Cardiac muscle cell (in vitro differentiated cells and primary cell): ENCODE measurements around the gene PTPRA. TPM values are rescaled to one million over a fixed set of nuclear protein-coding genes. Genes with fewer than 3 reads are reported as not detected.

ENCODE experiments used
- DNase-seq, 2 donors: peaks; one replicate each; pipeline versions ENCODE4 v3.0.0 to v3.0.0-alpha.2; 2010 to 2017; ENCODE audit warnings: low read depth in 1 of 2, low spot score in 1 of 2
- H3K27ac ChIP-seq: fragments of 200-600 bp; sonication (generic); 2 replicates; pipeline ENCODE4 v1.5.1; 2016
- H3K27me3 ChIP-seq: fragments of 200-600 bp; sonication (generic); 2 replicates; pipeline ENCODE4 v1.6.0; 2016; ENCODE audit warnings: control low read depth
- H3K36me3 ChIP-seq: fragments of 200-600 bp; sonication (generic); 2 replicates; pipeline ENCODE4 v1.5.1; 2016; ENCODE audit warnings: control low read depth
- H3K4me1 ChIP-seq: fragments of 200-600 bp; sonication (generic); 2 replicates; pipeline ENCODE4 v1.8.1; 2017; ENCODE audit warnings: low read depth, mild to moderate bottlenecking, mixed run types
- H3K4me3 ChIP-seq: fragments of 200-600 bp; sonication (generic); 2 replicates; pipeline ENCODE4 v1.5.1; 2016; ENCODE audit warnings: mild to moderate bottlenecking
- H3K9me3 ChIP-seq: fragments of 200-600 bp; sonication (generic); 2 replicates; pipeline ENCODE4 v1.5.1; 2017; ENCODE audit warnings: low read depth, mild to moderate bottlenecking, control low read depth
- CTCF ChIP-seq: IDR thresholded peaks from 2 replicates; pipeline ENCODE4 v1.5.1; 2012; ENCODE audit warnings: low read depth, mild to moderate bottlenecking, low read length
- polyA plus RNA-seq: library from polyadenylated mRNA; unstranded; fragments of >200 nt; fragmentation: Nextera tagmentation; extraction: Ambion mirVana; gene quantifications from 2 replicates; pipeline ENCODE4 v1.2.1, GENCODE V29; 2016
- total RNA-seq: library from RNA; depleted of rRNA; stranded (reverse); fragments of >200 nt; gene quantifications from 2 replicates; pipeline ENCODE4 v1.2.3, GENCODE V29; 2016

The PTPRA gene
- total and polyA plus RNA-seq, 2 experiments from 2014 or later, result 44.0 to 69.4 TPM

GRCh38 chr20:2932498-2932897 is 59.2 kb downstream of the PTPRA start:
- no peak for TF ChIP-seq CTCF
- Histone ChIP-seq H3K27ac (peak overlapping the region; percentile 37), H3K36me3 (no peaks in the 10 kb centered on the region), H3K9me3 (no peaks in the 10 kb centered on the region), H3K27me3 (no peaks in the 10 kb centered on the region), H3K4me3 (no peak overlapping the region), H3K4me1 (peaks cover 7% of the 10 kb centered on the region)
- peak in 1 of 2 donors; percentile 26 for DNase-seq

GRCh38 chr20:2937902-2938301 is 64.6 kb downstream of the PTPRA start:
- H3K36me3 ChIP-seq, result no peaks in the 10 kb centered on the region
- H3K4me1 ChIP-seq, result peaks cover 5% of the 10 kb centered on the region
- H3K27me3 ChIP-seq, result no peaks in the 10 kb centered on the region
- TF ChIP-seq CTCF, result no peak
- no peaks in the 10 kb centered on the region for H3K9me3 ChIP-seq
- no peak overlapping the region for H3K27ac ChIP-seq
- H3K4me3 ChIP-seq, result no peak overlapping the region
- no peak for DNase-seq

- peak in 1 of 2 donors; percentile 71 for DNase-seq
- no peaks in the 10 kb centered on the region for H3K36me3 ChIP-seq
- no peak overlapping the region for H3K27ac ChIP-seq
- no peaks in the 10 kb centered on the region for H3K9me3 ChIP-seq
- TF ChIP-seq CTCF, result no peak
- no peaks in the 10 kb centered on the region for H3K27me3 ChIP-seq
- H3K4me3 ChIP-seq, result no peak overlapping the region
- H3K4me1 ChIP-seq, result peaks cover 9% of the 10 kb centered on the region
These were observed 69.2 kb downstream of the PTPRA start for GRCh38 chr20:2942439-2942838.

- Histone ChIP-seq H3K9me3 (no peaks in the 10 kb centered on the region), H3K36me3 (no peaks in the 10 kb centered on the region), H3K27me3 (no peaks in the 10 kb centered on the region), H3K4me3 (no peak overlapping the region), H3K27ac (peak overlapping the region; percentile 11), H3K4me1 (peaks cover 12% of the 10 kb centered on the region)
- DNase-seq, result peak; percentile 30 to 93
- no peak for TF ChIP-seq CTCF
These were observed 74.0 kb downstream of the PTPRA start for GRCh38 chr20:2946988-2947961.

- no peak overlapping the region for H3K4me3 ChIP-seq
- no peaks in the 10 kb centered on the region for H3K9me3 ChIP-seq
- no peak overlapping the region for H3K27ac ChIP-seq
- no peak for DNase-seq
- peaks cover 12% of the 10 kb centered on the region for H3K4me1 ChIP-seq
- TF ChIP-seq CTCF, result no peak
- H3K36me3 ChIP-seq, result no peaks in the 10 kb centered on the region
- H3K27me3 ChIP-seq, result no peaks in the 10 kb centered on the region
These were observed 75.7 kb downstream of the PTPRA start for GRCh38 chr20:2948968-2949367.
